Prostate gland (tissue), 2 donors: Measurements from ENCODE around the gene RETN.

ENCODE experiments used
- CTCF ChIP-seq, 4 experiments: fragments of 200-600 bp in 2 of 4; fragments of 450-650 bp in 2 of 4; sonication (generic) in 2 of 4; IDR thresholded peaks; 1 replicate in 3 of 4; 2 replicates in 1 of 4; pipeline ENCODE4 v1.5.1; 2016 to 2019; ENCODE audit warnings: antibody characterized with exemption in 4 of 4, mild to moderate bottlenecking in 2 of 4, moderate library complexity in 2 of 4
- POLR2A ChIP-seq: fragments of 450-650 bp; IDR thresholded peaks from one replicate; pipeline ENCODE4 v1.6.1; 2016; ENCODE audit warnings: antibody characterized with exemption, mild to moderate bottlenecking
- POLR2AphosphoS5 ChIP-seq: sonication (generic); formaldehyde crosslinking; IDR thresholded peaks from one replicate; pipeline ENCODE4 v1.6.1; 2017; ENCODE audit warnings: antibody characterized with exemption

- TF ChIP-seq CTCF (IDR thresholded peaks at IDR 0.05) (no peak), POLR2A (no peak), POLR2AphosphoS5 (no peak)
Observed at GRCh38 chr19:7705387-7706187, 36.7 kb downstream of the RETN start.
